Inflammatory macrophage (primary cell): ENCODE measurements around the gene SIGLEC12.
"Not testable (repeated sequence)": the region's sequence is repeated elsewhere in the genome, so short reads cannot be mapped to it uniquely, and the experiment has no call there.

Experiments used
- DNase-seq, 2 donors: peaks; one replicate each; pipeline ENCODE4 v3.0.0-alpha.2; 2020 to 2022

Gene SIGLEC12

DNA sequence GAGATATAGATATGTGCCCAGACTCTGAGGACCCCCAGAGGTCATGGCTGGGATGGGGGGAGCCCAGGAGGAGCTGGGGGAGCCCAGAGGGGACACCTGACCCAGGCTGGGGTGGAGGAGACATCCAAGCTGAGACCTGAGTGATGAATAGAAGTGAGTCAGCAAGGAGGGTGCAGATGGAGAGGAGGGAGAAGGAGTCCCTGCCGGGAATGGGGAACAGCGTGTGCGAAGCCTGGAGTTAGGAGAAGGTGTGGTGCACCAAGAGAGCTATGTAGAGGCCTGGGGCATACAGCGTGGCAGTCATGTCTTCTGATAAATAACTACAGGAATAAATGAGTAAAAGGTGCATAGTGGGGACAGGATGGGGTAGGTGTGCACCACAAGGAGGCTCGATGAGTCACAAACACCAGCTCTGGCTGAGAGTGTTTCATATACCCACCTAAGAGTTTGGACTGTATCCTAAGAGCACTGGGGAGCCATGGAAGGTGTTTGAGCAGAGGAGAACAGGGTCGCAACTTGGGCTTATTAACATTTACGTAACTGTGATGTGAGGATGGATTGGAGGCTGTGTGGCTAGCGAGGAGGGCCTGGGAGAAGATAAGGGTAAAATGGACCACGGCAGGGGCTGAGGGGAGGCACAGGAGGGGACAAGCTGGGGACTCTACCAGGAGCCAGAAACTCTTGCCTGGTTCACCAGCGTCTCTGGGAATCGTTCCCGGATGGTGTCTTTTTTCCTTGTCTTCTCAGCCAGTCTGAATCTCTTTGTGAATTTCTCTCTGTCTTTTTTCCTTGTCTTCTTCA is 21.9 kb downstream of the SIGLEC12 start:
- DNase-seq: no peak

DNA sequence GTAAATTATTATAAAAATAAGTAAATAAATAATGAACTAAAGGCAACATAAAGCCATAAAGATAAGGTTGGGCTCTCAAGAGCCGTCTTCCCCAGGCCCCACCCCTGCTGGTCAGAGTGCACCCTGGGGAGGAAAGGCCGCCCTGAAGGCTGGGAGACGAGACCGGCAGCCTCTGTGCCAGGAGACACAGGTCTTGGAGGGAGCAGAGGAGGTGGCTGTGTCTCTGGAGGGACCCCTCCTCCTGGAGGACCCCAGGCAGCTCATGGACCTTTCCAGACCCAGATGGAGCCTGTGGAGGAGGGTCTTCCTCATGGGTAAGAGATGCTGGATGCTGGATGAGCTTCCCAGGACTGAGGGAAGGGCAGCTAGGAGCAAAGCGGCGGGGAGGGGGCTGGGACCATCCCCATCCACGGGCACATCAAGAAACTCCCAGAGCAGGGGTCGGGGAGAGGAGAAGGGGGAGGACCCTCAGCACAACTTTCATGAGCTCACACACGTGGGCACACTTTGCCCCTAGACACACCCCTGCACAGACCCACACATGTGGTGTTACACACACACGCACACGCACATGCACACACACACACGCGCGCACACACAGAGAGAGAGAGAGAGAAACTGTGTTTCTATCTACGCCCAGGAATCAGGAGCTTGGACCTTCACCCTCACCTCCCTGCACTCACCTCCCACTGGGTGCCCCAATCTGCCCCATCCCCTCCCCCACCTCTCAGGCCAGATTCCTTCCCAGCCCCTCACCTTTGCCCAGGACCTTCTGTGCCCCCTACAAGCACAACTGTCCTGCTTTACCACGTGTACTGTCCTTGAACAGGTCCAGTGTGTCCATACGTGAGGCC is 23.0 kb downstream of the SIGLEC12 start, which contains the start of gene CEACAM18:
TSS of gene CEACAM18 (plus strand) at position 159 of the 854 bp plus-strand sequence.
- DNase-seq: no peak

DNA sequence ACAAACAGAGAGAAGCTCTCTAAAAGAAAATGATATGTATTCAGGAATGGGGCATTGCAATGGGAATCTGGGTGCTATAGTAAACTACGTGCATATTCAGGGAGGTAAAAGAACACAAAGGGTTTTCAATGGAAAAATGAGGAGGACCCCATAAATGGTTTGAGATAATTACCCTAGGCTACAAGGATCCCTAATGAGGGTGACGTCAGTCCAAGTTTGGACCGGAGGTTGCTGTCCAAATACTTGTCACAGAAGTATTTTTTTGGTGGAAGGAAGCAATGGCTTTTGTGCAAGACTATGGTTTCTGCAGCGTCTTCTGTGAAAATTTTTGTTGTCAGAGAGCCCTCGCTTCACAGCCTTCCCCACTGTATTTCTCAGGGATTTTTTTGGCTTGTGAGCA is 24.3 kb downstream of the SIGLEC12 start:
- DNase-seq: no peak

DNA sequence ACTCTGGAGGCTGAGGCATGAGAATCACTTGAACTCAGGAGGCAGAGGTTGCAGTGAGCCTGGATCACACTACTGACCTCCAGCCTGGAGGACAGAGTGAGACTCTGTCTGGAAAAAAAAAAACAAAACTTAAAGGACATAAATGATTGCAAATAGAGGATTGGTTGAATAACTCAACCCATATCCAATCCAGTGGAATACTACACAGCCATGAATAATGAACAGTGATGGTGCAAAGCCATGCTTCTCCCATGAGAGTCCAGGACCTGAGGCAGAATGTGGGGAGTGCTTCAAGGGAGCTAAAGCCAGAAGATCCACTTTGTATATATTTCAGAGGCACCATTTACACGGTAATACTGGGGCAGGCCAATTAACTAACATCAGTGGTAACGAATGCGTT is 25.4 kb downstream of the SIGLEC12 start:
- no peak for DNase-seq

DNA sequence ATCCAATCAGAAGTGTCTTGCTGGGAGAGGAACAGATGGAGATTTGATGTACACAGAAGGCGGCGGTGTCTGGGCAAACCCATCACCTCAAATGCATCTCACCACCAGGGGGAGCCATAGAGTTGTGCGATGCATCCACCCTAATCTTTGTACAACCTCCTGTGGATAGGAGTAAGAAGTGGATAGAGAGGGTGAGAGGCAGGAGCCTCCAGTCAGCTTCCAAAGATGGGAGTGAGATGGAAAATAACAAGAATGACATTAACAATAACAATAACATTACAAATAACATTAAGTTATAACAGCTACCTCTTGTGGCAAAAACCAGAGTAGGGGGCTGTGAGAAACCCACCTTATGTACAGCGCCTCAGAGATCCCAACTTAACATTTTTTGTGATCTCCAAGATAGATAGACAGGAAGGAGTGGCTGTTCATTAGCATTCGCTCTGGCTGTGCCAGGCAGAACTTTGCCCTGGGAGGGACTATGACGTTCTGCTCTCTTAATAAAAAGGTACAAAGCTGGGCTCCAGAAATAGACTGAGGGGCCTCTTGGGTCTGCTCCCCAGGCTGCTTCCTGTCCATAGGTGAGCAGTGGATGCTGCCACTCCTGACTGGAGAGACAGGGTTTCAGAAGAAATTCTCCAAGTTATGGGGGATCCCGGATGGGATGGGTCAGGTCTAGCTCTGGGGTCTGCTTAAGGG is 28.4 kb downstream of the SIGLEC12 start:
- DNase-seq: peak; percentile 85 to 89

DNA sequence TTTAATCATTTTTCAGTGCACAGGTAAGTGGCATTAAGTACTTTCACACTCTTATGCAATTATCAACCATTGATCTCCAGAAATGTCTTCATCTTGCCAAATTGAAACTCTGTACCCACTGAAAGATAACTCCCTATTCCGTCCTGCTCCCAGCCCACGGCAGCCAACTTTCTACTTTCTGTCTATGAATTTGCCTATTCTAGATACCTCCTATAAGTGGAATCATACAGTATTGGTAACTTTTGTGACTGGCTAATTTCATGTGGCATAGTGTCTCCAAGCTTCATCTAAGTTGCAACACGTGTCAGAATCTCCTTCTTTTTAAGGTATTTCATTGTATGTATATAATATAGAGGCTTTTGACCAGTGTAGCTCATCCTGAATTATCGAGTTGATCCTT is 29.0 kb downstream of the SIGLEC12 start:
- no peak for DNase-seq

DNA sequence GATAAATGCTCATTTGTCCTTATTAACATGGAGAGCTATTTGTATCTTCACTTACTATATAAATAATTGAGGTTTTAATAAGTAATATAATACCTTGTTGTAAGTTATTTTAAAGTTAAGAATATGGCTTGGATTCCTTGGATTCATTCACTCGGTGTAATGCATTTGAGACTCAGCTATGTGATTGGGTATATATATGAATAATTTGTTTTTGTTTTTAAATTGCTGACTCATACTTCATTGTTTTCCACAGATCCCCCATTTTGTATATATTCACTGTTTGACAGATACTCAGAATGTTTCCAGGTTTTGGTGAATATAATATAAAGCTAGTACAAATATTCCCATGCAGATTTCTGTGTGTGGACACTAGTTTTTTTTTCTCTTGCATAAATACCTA is 30.1 kb downstream of the SIGLEC12 start:
- DNase-seq: no peak

DNA sequence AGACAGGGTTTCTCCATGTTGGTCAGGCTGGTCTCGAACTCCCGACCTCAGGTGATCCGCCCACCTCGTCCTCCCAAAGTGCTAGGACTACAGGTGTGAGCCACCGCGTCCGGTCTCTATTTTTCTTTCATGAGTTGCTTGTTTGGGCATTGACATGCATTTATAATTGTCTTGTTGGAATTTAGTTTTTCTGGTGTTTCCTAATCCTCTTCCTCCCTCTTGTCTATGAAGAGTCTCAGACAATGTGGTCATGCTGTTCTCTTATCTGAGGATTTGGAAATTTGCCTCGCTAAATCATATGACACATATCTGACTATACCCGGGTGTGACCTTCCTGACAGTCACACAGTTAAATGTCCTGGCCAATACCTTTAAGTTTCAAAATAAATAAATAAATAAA is 30.6 kb downstream of the SIGLEC12 start:
- DNase-seq: peak; percentile 49 to 57

DNA sequence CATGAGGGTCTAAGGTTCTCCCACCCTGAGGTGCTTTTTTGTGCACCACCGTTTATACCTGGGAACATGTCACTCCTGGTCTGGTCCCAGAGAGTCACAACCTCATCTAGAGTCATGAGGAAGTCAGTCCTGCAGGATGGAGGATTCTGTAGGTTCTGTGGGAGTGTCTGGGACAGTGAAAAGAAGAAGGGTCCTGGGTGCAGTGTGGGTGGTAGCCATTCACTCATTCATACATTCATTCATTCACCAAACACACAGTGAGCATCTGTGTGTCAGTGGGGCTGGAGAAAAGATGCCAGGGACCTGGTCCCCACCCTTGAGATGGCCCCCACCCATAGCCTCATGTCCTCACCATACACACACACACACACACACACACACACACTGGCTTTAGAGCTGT is 32.0 kb downstream of the SIGLEC12 start:
- DNase-seq: no peak

DNA sequence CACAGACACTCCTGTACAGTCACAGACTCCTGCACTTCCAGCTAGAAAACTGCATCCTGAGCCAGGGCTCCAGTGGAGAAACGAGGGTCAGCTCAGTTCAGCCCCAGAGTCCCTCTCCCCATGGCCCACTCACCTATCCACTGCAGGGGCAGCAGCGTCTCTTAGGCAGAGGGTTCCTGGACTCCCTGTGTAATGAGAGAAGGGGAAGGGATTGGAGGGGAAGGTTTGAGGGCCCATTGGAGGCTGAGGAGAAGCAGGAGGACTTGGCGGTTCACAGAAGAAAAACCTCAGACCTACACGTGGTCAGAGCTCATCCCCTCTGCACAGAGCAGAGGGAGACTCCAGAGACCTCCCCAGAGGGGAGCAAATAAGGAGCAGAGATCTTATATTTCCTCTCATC is 32.4 kb downstream of the SIGLEC12 start:
- no peak for DNase-seq

DNA sequence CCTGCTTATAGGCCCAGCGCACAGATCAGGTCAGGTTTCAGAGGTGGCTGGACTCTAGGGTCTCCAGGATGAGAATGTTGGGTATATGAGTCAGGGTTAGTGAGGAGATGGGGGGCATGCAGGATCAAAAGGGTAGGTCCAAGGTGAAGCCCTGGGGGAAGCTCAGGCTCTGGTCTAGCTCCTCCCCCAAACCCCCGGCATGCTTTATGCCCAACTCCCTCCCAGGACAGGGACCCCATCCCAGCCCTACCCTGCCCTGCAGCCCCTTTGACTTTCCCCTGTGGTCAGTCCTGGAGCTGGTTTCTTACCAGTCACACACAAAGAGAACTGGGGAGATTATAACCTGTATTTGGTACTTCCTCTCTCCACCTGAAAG is 33.1 kb downstream of the SIGLEC12 start:
- DNase-seq: no peak

DNA sequence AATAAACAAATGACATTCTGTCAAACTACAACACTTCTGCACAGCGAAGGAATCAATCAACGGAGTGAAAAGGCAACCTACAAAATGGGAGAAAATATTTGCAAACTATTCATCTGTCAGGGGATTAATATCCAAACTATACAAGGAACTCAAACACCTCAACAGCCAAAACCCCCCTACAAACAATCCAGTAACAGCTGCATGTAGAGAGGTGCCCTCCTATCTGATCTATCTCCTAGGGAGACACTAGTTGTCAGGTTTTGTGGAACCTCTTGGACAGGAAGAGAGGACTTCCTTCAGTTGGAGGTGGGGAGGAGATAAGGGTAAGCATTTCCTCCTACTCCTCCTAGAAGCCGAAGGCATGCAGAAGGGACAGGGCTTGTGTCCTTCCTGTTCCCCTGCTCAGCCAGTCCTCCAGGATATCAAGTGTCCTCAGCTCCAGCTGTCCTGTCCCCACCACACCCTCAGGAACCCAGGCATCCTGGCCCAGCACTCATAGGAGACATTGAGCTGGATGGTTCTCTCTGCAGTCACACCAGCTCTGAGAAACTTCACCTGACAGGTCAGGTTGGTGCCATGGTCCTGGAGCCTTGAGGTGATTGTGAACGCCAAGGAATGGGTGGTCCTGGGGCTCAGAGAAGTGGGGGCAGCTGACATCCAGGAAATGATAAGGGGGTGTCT is 33.6 kb downstream of the SIGLEC12 start:
- DNase-seq: peak in 1 of 2 donors; percentile 32

DNA sequence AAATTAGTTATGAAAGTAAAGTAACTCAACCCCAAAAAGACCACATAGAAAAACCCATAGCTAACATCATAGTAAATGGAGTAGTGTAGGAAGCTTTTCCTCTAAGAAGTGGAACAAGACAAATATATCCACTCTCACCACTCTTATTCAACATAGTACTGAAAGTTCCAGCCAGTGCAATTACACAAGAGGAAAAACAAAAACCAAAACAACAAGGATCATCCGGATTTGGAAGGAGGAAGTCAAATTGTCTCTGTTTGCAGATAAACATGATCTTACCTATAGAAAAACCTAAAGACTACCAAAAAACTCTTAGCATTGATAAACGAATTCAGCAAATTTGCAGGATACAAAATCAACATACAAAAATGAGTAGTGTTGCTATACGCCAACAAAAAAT is 34.9 kb downstream of the SIGLEC12 start:
- peak in 1 of 2 donors; percentile 36 for DNase-seq

DNA sequence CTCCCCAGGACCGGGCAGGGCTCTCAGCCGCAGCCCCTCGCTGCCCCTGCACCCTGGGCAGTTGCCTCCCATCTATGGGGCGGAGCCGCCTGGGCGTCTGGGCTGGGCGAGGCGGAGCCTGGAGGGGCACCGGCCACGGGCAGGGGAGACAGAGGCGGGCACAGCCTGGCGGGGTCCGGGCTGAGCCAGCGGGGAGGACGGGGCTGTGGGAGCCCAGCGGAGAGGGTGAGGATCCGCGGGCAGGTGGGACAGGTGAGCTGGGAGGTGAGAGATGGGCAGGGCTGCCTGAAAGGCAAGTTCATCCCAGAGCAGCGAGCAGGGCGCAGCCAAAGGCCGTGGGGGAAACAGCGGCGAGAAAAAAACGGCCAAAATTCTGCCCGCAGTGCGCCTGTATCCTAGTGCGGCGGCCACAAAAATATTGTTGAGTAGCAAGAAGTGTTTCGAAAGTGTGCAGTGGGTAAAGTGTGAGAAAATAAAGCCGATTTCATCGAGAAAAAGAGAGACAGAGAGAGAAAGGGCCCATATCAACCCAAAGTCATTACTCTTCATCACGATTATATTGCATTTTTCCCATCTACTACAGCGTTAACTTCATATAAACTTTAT is 37.5 kb downstream of the SIGLEC12 start:
- DNase-seq: not testable (repeated sequence)

DNA sequence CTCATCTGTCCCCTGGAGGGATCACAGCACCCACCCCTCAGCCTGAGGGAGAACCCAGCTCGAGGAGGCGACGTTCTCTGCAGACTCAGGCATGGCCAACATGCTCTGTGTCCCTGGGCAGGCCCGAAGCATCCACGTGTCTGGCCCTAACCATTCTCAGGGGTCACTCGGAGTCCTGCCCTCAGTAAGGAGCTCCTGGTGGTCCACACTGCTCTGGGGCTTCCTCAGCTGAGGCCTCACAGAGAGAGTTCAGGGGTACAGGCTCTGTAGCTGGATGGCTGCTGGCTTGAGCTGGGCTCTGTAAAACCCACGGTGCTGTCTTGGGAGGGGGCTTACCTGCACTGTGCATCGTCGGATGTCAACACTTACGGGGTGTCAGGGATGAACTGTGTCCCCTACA is 38.9 kb downstream of the SIGLEC12 start:
- no peak for DNase-seq

DNA sequence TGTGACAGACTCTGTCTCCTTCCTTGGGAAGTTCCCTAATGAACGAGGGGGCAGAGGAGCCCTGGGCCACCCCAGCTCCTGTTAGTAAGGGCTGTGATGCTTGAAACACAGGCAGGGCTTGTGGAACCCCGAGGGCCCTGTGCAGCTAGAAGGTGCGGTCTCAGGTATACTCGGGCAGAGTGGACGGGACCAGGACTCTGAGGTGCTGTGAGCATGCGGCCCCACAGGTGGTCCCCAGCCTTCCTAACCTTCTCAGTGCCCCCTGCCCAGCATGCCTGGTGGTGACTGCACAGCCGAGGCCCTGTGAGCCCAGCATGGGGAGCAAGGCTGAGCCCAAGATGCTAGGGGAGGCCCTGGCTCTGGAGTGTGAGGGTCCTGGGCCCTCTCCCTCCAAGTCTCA is 39.3 kb downstream of the SIGLEC12 start:
- no peak for DNase-seq

DNA sequence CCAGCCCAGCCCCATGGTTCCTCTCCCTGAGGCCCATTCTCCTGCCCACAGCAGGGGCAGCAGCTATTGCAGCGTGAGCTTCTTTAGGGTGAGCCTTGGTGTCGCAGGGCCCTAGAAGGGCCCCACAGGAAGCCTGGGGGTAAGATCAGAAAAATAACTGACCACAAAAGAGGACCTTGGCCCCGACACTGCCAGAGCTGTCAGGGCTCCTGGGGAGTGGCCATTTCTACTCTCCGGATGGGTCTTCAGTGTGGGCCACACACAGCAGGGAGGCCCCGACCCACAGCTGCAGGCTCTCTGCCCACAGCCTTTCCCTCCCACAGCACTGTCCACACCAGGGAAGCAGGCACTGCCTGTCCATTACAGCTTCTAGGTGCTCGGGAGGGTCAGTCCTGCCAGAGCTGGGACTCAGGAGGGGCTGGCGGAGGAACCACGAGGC is 39.9 kb downstream of the SIGLEC12 start:
- DNase-seq: peak; percentile 57 to 63

DNA sequence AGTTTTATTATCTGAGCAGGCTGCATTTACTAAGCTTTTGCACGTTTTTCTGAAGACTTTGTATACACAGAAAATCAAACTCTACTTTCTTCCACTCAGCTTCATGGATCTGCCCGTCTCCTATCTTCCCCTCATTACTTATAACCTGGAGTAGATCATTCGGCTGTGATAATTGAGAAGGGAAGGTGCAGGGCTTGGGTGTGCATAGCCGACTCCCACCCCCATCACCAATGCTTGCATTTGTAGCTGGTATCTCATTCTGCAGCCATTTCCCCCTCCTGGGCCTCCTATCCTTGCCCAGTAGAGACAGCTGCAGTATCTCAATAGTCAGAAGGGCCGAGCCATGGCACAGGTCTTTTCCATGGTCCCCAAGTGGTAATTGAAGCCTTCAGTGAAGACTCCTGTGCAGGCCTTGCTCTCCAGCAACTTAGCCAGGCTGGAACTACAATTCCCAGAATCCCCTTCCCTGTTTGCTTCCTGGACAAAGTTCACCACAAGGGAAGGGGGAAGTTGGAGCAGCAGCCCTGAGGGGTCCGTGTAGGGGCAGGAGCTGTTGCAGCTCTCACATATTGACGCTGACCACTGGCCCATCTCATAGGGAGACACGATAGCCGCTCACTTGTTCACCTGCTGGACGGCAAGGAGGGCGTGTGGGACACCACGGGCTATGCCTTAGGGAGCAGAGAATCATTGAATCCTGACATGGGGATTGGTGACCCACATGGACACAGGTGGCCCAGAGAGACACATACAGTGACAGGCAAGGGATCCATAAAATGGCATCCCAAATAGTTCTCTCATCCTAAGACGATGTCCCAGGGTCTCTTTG is 41.2 kb downstream of the SIGLEC12 start:
- DNase-seq: peak; percentile 45

DNA sequence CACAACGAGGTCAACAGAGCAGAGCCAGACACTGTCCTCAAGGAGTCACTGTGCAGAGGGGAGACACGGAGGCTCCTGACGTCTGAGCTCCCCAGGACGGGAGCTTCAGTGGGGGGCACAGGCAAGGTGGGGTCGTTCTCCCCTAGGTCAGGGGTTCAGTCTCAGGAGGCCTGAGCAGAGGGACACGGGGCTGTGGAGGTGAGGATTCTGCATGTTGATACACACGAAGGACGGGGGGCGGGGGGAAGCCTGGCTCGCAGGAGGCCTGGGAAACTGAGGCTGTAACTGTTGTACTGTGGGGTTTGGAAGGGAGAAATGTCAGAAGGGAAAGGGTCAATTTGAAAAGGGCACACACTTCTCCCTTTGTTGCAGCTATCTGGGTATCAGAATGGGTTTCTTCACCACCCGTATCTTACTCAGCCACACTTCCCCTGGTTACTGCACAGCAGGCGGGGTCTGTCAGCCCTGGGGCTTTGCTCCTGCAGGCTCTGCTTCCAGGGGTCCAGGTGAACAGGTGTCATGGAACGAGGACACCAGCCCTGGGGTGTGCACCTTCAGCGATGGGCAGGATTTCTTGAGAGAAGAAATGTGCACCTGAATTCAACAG is 42.6 kb downstream of the SIGLEC12 start:
- DNase-seq: no peak

DNA sequence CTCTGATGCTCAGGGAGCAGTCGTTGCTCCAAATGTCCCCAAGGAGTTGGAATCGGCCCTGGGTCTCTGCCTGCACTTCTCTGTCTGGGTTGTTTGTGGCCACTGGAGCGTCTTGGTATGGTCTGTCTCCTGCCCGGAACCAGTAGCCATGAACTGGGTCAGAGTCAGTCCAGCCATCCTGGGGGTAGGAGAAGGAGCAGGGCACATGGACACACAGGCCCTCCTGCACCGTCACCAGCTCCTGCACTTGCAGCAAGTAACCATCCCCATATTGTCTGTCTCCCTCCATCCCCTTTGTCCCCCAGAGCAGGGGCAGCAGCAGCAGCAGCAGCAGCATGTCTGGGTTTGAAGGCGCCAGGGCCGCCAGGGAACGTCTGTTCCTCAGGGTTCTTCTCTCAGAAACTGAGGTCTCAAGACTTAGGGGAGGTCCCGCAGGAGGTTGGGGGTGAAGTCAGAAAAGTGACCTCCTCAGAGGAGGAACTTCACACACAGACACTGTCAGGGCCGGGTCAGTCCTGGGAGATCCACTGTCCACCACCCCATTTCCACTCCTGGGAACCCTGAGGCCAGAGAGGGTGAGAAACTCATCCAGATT is 43.5 kb downstream of the SIGLEC12 start, which contains the start of gene SIGLEC8:
TSS of gene SIGLEC8 (minus strand) at position 404 of the 595 bp plus-strand sequence. CDS start at position 337, 67 bp downstream.
- no peak for DNase-seq
